Loucy (cell line): Measurements from ENCODE around the gene RTL10.

ENCODE experiments used
- H2AFZ ChIP-seq: fragments of 200-600 bp; sonication (generic); 2 replicates; pipeline ENCODE4 v1.6.0; 2016; ENCODE audit warnings: antibody characterized with exemption, mild to moderate bottlenecking, low read length, moderate library complexity
- H3F3A ChIP-seq: fragments of 200-600 bp; 2 replicates; pipeline ENCODE4 v1.6.0; 2016; ENCODE audit warnings: antibody characterized with exemption, low read depth, mild to moderate bottlenecking
- H3K27me3 ChIP-seq: fragments of 200-600 bp; sonication (generic); 2 replicates; pipeline ENCODE4 v1.6.1; 2014; ENCODE audit warnings: low read length, mild to moderate bottlenecking; ENCODE audit not compliant: insufficient read depth, poor library complexity, severe bottlenecking
- H3K36me3 ChIP-seq: fragments of 200-600 bp; sonication (generic); 2 replicates; pipeline ENCODE4 v1.6.1; 2016; ENCODE audit warnings: low read length; ENCODE audit not compliant: insufficient read depth
- H3K4me1 ChIP-seq: fragments of 200-600 bp; sonication (generic); 2 replicates; pipeline ENCODE4 v1.5.1; 2014; ENCODE audit warnings: low read length, mild to moderate bottlenecking; ENCODE audit not compliant: insufficient read depth, poor library complexity, severe bottlenecking
- H3K4me2 ChIP-seq: fragments of 200-600 bp; sonication (generic); 2 replicates; pipeline ENCODE4 v1.6.0; 2014; ENCODE audit warnings: antibody characterized with exemption, low read length, low read depth, mild to moderate bottlenecking; ENCODE audit not compliant: poor library complexity, severe bottlenecking
- H3K4me3 ChIP-seq: fragments of 200-600 bp; sonication (generic); 2 replicates; pipeline ENCODE4 v1.5.1; 2014; ENCODE audit warnings: low read length, mild to moderate bottlenecking, mixed read lengths; ENCODE audit not compliant: poor library complexity, severe bottlenecking
- H3K79me2 ChIP-seq: fragments of 200-600 bp; sonication (generic); 2 replicates; pipeline ENCODE4 v1.6.1; 2014; ENCODE audit warnings: low read length; ENCODE audit not compliant: insufficient read depth
- H3K9ac ChIP-seq: fragments of 200-600 bp; sonication (generic); 2 replicates; pipeline ENCODE4 v1.6.0; 2014; ENCODE audit warnings: mild to moderate bottlenecking, low read depth, low read length, moderate library complexity; ENCODE audit not compliant: poor library complexity, severe bottlenecking
- H3K9me2 ChIP-seq: fragments of 200-600 bp; sonication (generic); replicated peaks from 2 replicates; pipeline ENCODE4 v1.6.1; 2016; ENCODE audit warnings: low read depth, low read length, mixed read lengths
- H3K9me3 ChIP-seq: fragments of 200-600 bp; sonication (generic); 2 replicates; pipeline ENCODE4 v1.6.1; 2014; ENCODE audit warnings: mild to moderate bottlenecking, antibody characterized with exemption, low read length, low read depth; ENCODE audit not compliant: insufficient read depth
- H4K20me1 ChIP-seq: fragments of 200-600 bp; sonication (generic); 2 replicates; pipeline ENCODE4 v1.6.0; 2014; ENCODE audit warnings: antibody characterized with exemption, low read length, mild to moderate bottlenecking; ENCODE audit not compliant: insufficient read depth, poor library complexity, severe bottlenecking
- EZH2phosphoT487 ChIP-seq: fragments of 200-600 bp; IDR thresholded peaks from 2 replicates; pipeline ENCODE4 v1.6.1; 2018; ENCODE audit warnings: antibody characterized with exemption, mild to moderate bottlenecking, moderate library complexity, borderline replicate concordance
- TF ChIP-seq, protein P1 (sequence below): fragments of 200-600 bp; sonication (generic); conservative IDR thresholded peaks from 2 replicates; pipeline ENCODE4 v1.5.1; 2014; ENCODE audit warnings: mild to moderate bottlenecking, antibody characterized with exemption, low read length

Gene RTL10

DNA sequence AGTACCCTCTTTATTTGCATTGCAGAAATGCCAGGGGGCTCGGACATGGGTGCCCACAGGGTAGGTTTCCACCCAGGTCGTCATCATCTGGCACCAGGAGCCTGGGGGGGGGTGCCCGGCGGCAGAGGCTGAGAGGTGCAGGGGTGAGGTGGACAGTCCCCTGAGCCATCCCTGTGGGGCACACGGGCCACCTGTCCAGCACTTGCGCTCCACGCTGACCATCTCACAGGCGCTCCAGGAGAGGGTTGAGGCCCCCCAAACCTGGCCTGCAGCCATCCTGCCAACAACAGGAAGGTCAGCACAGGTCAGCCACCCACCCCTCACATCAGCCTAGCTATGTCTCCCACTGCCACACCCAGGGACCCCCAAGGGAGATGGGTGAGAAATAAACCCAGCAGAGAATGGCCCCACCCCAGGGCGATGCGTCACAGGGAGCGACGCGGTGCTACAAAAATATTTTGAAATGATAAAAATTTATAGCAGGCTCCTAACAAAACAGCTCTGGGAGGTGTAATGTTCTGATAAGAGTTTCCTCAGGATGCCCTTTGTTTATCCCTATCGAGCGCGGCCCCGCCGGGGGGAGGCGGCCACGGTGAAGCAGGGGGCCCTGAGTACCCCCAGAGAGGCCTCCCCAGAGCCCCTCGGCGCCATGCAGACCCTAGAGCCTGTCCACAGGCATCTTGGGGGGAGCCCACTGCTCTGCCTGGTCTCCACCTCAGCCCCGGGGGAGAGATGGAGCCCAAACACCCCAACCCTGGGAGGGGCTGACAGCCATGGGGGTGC, 21.0 kb upstream of the RTL10 start:
- Histone ChIP-seq H3K9me3 (no peaks in the 10 kb centered on the region), H3K79me2 (no peaks in the 10 kb centered on the region), H3K4me3 (no peak overlapping the region), H3K9ac (no peak overlapping the region), H3K36me3 (no peaks in the 10 kb centered on the region), H3K9me2 (no peaks in the 10 kb centered on the region), H2AFZ (no peak overlapping the region), H3K4me2 (no peak overlapping the region), H4K20me1 (no peaks in the 10 kb centered on the region), H3K27me3 (no peaks in the 10 kb centered on the region), H3F3A (no peaks in the 10 kb centered on the region), H3K4me1 (peaks cover 4% of the 10 kb centered on the region)
- TF ChIP-seq, protein P1, sequence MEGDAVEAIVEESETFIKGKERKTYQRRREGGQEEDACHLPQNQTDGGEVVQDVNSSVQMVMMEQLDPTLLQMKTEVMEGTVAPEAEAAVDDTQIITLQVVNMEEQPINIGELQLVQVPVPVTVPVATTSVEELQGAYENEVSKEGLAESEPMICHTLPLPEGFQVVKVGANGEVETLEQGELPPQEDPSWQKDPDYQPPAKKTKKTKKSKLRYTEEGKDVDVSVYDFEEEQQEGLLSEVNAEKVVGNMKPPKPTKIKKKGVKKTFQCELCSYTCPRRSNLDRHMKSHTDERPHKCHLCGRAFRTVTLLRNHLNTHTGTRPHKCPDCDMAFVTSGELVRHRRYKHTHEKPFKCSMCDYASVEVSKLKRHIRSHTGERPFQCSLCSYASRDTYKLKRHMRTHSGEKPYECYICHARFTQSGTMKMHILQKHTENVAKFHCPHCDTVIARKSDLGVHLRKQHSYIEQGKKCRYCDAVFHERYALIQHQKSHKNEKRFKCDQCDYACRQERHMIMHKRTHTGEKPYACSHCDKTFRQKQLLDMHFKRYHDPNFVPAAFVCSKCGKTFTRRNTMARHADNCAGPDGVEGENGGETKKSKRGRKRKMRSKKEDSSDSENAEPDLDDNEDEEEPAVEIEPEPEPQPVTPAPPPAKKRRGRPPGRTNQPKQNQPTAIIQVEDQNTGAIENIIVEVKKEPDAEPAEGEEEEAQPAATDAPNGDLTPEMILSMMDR, result no peak
- no peak for TF ChIP-seq EZH2phosphoT487

GRCh38 chr22:19875061-19875530, 20.4 kb upstream of the RTL10 start:
- Histone ChIP-seq H3K4me2 (no peak overlapping the region), H3K9ac (no peak overlapping the region), H3K9me3 (no peaks in the 10 kb centered on the region), H3K27me3 (no peaks in the 10 kb centered on the region), H3K79me2 (no peaks in the 10 kb centered on the region), H3K36me3 (no peaks in the 10 kb centered on the region), H3K4me1 (peaks cover 4% of the 10 kb centered on the region), H4K20me1 (no peaks in the 10 kb centered on the region), H3F3A (no peaks in the 10 kb centered on the region), H2AFZ (no peak overlapping the region), H3K4me3 (no peak overlapping the region), H3K9me2 (no peaks in the 10 kb centered on the region)
- TF ChIP-seq, protein P1, result no peak
- no peak for TF ChIP-seq EZH2phosphoT487

DNA sequence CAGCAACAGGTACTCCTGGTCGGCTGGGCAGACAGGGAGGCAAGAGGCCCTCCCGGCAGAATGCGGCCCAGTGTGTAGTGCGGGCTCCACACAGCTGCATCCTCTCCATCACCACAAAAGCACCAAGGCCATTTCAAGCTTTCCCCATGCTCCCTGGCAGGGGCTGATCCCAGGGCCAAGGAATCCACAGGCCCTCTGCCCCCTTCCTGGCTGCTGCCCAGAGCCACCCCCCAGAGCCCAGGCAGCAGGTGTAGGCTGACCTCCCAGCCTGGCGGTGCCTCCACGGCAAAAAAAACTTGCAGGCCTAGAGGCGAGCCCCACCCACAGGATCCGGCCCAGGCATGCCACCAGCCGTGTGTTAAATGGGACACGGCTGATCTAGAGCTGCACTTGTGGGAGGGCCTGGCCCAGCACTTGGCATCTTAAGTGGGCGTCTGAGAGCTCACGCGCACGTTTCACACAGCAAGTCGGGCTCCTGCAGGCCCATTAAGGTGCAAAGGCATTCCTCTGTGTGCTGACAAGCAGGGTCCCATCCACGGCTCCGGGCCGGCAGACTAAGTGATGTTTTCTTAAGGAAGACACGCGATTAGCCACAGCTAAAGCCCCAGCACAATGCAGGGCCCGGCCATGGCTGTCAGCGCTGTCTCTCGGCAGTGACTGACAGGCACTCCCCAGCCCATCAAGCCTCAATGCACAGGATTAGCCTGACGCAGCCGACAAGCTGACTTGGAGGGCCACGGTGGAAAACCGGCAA, 19.8 kb upstream of the RTL10 start:
- TF ChIP-seq, protein P1, result no peak
- TF ChIP-seq EZH2phosphoT487, result no peak
- Histone ChIP-seq H3K36me3 (no peaks in the 10 kb centered on the region), H2AFZ (no peak overlapping the region), H3K4me2 (no peak overlapping the region), H4K20me1 (no peaks in the 10 kb centered on the region), H3K4me3 (no peak overlapping the region), H3F3A (no peaks in the 10 kb centered on the region), H3K4me1 (peaks cover 4% of the 10 kb centered on the region), H3K9me2 (no peaks in the 10 kb centered on the region), H3K9ac (no peak overlapping the region), H3K9me3 (no peaks in the 10 kb centered on the region), H3K79me2 (no peaks in the 10 kb centered on the region), H3K27me3 (no peaks in the 10 kb centered on the region)
